ENCODE data around the gene ADCY9. TPM values are rescaled to one million over a fixed set of nuclear protein-coding genes. Genes with fewer than 3 reads are reported as not detected.

Gene ADCY9
- total RNA-seq, 1 donor from 2014 or later: 6.9 TPM

- peaks cover 4% of the 10 kb centered on the region for H3K36me3 Mint-ChIP-seq (ENCODE audit: insufficient read depth)
- no peak overlapping the region for H3K4me3 Mint-ChIP-seq (ENCODE audit: low read depth)
- no peak for TF ChIP-seq CTCF (IDR thresholded peaks at IDR 0.05; ENCODE audit: unreplicated experiment)
Measured at GRCh38 chr16:4101421-4102219, 14.6 kb downstream of the ADCY9 start.

GRCh38 chr16:4098501-4098900 is 17.7 kb downstream of the ADCY9 start:
- no peak overlapping the region for H3K4me3 Mint-ChIP-seq (ENCODE audit: low read depth)
- no peak for DNase-seq (ENCODE audit: low spot score, unreplicated experiment)
- H3K27ac Mint-ChIP-seq: no peak overlapping the region
- H3K4me1 Mint-ChIP-seq (ENCODE audit: low read depth): peaks cover 9% of the 10 kb centered on the region
- H3K36me3 Mint-ChIP-seq (ENCODE audit: insufficient read depth): peaks cover 1% of the 10 kb centered on the region
- no peaks in the 10 kb centered on the region for H3K9me3 Mint-ChIP-seq (ENCODE audit: low read depth)
- no peak for TF ChIP-seq CTCF (IDR thresholded peaks at IDR 0.05; ENCODE audit: unreplicated experiment)
- H3K27me3 Mint-ChIP-seq: no peaks in the 10 kb centered on the region

More at GRCh38 chr16:4101421-4102219, 14.6 kb downstream of the ADCY9 start:
- Mint-ChIP-seq H3K27me3 (no peaks in the 10 kb centered on the region), H3K9me3 (ENCODE audit: low read depth) (no peaks in the 10 kb centered on the region), H3K4me1 (ENCODE audit: low read depth) (no peaks in the 10 kb centered on the region), H3K27ac (no peak overlapping the region)
- DNase-seq (ENCODE audit: low spot score, unreplicated experiment): no peak

GRCh38 chr16:4097826-4098240 is 18.4 kb downstream of the ADCY9 start:
- DNase-seq (ENCODE audit: low spot score, unreplicated experiment): no peak
- Mint-ChIP-seq H3K27me3 (no peaks in the 10 kb centered on the region), H3K4me1 (ENCODE audit: low read depth) (peaks cover 9% of the 10 kb centered on the region), H3K27ac (no peak overlapping the region), H3K4me3 (ENCODE audit: low read depth) (no peak overlapping the region), H3K9me3 (ENCODE audit: low read depth) (no peaks in the 10 kb centered on the region), H3K36me3 (ENCODE audit: insufficient read depth) (peaks cover 1% of the 10 kb centered on the region)
- no peak for TF ChIP-seq CTCF (IDR thresholded peaks at IDR 0.05; ENCODE audit: unreplicated experiment)

GRCh38 chr16:4096509-4096908 is 19.7 kb downstream of the ADCY9 start:
- no peak overlapping the region for H3K4me3 Mint-ChIP-seq (ENCODE audit: low read depth)
- no peak for DNase-seq (ENCODE audit: low spot score, unreplicated experiment)
- no peak overlapping the region for H3K27ac Mint-ChIP-seq
- no peak for TF ChIP-seq CTCF (IDR thresholded peaks at IDR 0.05; ENCODE audit: unreplicated experiment)
- no peaks in the 10 kb centered on the region for H3K9me3 Mint-ChIP-seq (ENCODE audit: low read depth)
- no peaks in the 10 kb centered on the region for H3K36me3 Mint-ChIP-seq (ENCODE audit: insufficient read depth)
- peaks cover 9% of the 10 kb centered on the region for H3K4me1 Mint-ChIP-seq (ENCODE audit: low read depth)
- H3K27me3 Mint-ChIP-seq: no peaks in the 10 kb centered on the region

- H3K4me3 Mint-ChIP-seq (ENCODE audit: low read depth): no peak overlapping the region
- H3K4me1 Mint-ChIP-seq (ENCODE audit: low read depth): peaks cover 18% of the 10 kb centered on the region
- no peaks in the 10 kb centered on the region for H3K27me3 Mint-ChIP-seq
- DNase-seq (ENCODE audit: low spot score, unreplicated experiment): no peak
- TF ChIP-seq CTCF (IDR thresholded peaks at IDR 0.05; ENCODE audit: unreplicated experiment): no peak
- H3K9me3 Mint-ChIP-seq (ENCODE audit: low read depth): no peaks in the 10 kb centered on the region
- peak overlapping the region; percentile 65 for H3K27ac Mint-ChIP-seq
- no peaks in the 10 kb centered on the region for H3K36me3 Mint-ChIP-seq (ENCODE audit: insufficient read depth)
Measured at GRCh38 chr16:4094127-4094773, 22.0 kb downstream of the ADCY9 start.
